Astrocyte of the hippocampus (primary cell): Measurements from ENCODE around the gene ASCL1.

Source experiments
- DNase-seq: peaks from one replicate; pipeline ENCODE4 v3.0.0; 2011; ENCODE audit warnings: low read depth, low spot score

Gene ASCL1

DNA sequence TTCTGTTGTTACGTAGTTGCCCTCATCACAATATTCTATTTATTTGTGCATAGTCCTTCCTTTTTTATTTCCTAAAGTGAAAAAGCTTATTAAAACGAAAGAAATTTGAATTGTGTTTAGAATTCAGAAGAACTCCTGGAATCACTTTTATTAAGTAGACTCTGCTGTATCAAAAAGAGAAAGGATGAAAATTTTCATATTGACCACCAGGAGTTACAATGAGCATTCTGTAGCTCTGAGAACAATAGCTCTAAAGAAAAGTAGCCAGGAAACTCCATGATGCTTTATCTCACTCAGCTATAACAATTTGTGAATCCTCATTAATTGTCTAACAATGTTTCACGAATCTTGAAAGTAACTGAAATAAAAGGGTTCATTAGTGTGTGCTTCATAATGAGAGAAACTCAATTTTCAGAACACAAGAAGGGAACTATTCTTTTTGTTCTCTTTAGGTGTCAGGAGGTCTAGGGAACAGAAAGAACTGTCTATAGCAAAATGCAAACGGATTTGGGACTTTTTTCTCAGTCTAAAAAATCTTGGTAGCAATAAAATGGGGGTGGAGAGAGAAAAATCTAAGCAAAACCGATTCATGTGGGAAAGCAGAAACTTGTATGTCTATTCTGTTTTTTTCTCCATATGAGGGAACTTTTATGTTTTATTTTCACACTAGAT lies 19.3 kb downstream of the ASCL1 start:
- no peak for DNase-seq

DNA sequence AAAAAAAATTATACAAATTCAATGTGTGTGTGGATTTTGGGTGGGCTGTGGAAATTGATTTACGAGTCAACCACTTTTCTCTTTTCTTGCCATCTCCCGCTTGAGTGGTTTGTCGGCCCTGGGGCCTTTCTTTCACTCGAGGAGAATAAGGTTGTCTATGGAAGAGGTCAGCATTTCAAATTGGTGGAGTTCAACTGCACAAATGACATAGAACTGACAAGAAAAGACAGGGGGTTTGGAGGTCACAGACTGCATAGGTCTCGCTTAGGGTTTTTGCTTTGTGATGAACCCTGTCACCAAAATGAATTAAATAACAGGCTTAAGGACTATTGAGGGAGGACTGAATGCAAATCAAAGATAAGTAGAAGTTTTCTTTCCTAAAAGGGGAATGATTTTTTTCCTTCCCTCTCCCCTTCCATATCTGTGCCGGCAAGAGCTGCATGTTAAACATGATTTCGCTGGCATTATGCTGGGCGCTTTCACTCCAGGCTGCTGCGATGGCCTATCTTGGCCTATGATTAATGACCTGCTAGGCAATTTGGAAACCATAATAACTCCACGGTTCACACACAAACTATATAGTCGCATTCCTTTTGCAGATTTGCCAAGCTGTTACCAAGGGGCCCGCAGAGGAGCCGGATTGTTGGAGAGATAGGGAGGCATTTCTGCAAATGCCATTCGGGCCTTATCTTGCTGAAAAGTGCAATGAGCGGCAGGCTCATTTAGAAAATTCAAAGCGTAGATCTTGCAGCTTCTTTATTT lies 20.7 kb downstream of the ASCL1 start:
- DNase-seq = no peak

DNA sequence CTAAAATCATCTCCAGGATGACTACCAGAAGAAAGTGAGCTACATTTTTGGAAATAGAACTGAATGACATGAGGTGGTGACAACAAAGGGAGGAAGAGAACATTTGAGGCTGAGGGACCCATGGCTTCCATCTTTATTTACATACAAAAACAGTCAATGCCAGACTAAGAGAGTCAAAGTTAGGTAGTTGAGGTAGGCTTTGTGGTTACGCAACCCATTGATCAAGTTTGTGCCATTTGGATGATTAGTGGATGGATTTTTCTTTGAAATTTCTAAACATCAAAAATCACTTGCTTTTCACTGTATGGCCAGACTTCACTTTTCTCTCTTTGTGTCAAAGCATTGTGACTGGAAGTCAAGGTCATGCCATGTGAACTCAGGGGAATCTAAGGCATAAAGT lies 22.9 kb downstream of the ASCL1 start:
- no peak for DNase-seq

- DNase-seq = no peak
Measured at GRCh38 chr12:102990419-102990818, 32.9 kb downstream of the ASCL1 start.

DNA sequence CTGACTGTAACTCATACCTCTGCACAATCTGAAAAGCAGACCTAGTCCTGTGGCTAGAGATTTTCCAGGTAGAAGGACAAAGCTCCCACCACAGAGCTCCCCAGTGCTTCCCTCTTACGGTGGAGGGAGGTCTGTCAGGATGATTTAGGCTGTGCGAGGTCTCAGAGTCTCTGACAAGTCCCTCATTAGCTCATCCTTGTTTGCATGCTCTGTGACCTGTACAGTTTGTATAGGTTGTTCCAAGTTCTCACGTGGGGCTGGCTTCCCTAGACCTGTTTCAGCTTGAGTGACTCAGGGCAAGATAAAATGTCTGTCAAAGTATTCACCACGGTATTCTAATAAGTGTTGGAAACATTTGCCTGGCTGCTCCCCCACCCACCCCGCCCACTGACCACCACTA lies 34.8 kb downstream of the ASCL1 start:
- DNase-seq = no peak

DNA sequence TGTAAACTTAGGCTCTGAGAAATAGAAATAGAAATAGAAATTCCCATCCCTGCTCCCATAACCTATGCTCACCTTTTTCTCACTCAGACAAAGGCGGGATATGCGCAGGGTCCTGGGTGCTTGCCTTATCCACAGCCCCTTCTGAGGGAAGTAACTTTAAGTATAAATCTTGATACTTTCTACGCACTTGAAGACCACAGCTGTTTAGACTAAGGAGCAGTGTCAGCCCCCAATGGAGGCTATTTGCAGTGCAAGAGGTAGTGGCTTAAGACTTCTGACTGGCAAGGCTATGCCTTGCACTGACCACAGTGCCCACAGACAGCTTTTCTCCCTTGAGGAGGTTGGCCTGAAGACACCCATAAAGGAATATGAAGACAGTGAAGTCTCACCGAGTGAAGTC lies 35.2 kb downstream of the ASCL1 start:
- DNase-seq = no peak

GRCh38 chr12:102993537-102993936 lies 36.1 kb downstream of the ASCL1 start:
- DNase-seq = no peak

- no peak for DNase-seq
Measured at GRCh38 chr12:102995372-102995771, 37.9 kb downstream of the ASCL1 start.
